Bronchial epithelial cell (primary cell): ENCODE data around the gene SLC9B1. TPM values are rescaled to one million over a fixed set of nuclear protein-coding genes. Genes with fewer than 3 reads are reported as not detected.

Source experiments
- DNase-seq: peaks from one replicate; pipeline ENCODE4 v3.0.0-alpha.2; 2010; ENCODE audit warnings: low read depth
- FAIRE-seq: peaks from 2 replicates; lab custom pipeline; 2011; peaks lifted over from hg19 to GRCh38; lab: Jason Lieb, UNC
- H3K27me3 ChIP-seq: 2 replicates; pipeline ENCODE4 v1.5.1; 2011; ENCODE audit warnings: low read length; ENCODE audit not compliant: control insufficient read depth, insufficient read depth
- H3K36me3 ChIP-seq: 2 replicates; pipeline ENCODE4 v1.5.1; 2011; ENCODE audit warnings: low read length; ENCODE audit not compliant: control insufficient read depth, insufficient read depth
- H3K4me3 ChIP-seq: 2 replicates; pipeline ENCODE4 v1.5.1; 2011; ENCODE audit warnings: mild to moderate bottlenecking, low read depth, low read length, control low read depth
- total RNA-seq: library from RNA; depleted of rRNA; stranded (reverse); fragments of >200 nt; gene quantifications from 2 replicates; pipeline ENCODE4 v1.2.1, GENCODE V29; 2014
- TF ChIP-seq, protein P1 (sequence below): IDR thresholded peaks from 2 replicates; pipeline ENCODE4 v1.5.1; 2011; ENCODE audit warnings: mild to moderate bottlenecking, moderate library complexity, low read length, control low read depth, inconsistent platforms; ENCODE audit not compliant: insufficient read depth, severe bottlenecking

Gene SLC9B1
- total RNA-seq, 1 donor from 2014 or later, result 0.79 TPM

DNA sequence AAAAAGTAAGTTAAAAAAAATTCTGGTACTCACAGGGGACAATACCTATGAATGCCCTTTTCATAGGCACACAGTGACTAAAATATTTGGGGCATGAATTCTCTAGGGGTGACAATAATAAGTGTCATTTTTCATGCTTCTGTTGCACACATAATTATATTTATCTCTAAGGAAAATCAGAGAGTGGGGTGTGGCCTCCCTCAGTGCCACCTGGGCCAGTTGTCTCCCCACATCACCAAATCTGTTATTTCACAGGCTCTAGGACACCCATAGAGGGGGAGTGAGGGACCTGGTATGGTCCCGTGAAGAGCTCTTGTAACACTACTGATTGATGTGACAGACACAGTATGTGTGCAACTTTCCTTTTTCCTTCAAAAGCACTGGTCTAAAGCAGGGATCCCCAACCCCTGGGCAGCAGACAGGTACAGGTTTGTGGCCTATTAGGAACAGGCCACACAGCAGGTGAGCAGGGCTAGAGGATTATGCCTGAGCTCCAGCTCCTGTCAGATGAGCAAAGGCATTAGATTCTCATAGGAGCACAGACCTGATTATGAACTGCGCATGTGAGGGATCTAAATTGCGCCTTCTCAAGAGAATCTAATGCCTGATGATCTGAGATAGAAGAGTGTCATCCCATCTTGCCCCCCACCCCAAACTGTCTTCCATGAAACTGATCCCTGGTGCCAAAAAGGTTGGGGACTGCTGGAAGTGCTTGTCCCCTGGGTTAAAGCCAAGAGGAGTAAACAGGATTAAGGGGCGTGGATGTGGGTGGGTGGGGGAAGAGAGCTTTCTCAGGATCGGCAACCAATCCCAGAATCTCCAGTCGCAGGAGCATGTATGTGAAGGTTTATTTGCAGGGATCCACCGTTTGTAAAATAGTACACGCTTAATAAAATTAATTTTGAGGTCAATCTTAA, 856 bp downstream of the SLC9B1 start:
- Histone ChIP-seq H3K27me3 (no peaks in the 10 kb centered on the region), H3K4me3 (peak overlapping the region; percentile 40), H3K36me3 (no peaks in the 10 kb centered on the region)
- no peak for FAIRE-seq
- DNase-seq, result no peak
- TF ChIP-seq, protein P1, sequence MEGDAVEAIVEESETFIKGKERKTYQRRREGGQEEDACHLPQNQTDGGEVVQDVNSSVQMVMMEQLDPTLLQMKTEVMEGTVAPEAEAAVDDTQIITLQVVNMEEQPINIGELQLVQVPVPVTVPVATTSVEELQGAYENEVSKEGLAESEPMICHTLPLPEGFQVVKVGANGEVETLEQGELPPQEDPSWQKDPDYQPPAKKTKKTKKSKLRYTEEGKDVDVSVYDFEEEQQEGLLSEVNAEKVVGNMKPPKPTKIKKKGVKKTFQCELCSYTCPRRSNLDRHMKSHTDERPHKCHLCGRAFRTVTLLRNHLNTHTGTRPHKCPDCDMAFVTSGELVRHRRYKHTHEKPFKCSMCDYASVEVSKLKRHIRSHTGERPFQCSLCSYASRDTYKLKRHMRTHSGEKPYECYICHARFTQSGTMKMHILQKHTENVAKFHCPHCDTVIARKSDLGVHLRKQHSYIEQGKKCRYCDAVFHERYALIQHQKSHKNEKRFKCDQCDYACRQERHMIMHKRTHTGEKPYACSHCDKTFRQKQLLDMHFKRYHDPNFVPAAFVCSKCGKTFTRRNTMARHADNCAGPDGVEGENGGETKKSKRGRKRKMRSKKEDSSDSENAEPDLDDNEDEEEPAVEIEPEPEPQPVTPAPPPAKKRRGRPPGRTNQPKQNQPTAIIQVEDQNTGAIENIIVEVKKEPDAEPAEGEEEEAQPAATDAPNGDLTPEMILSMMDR, result no peak

DNA sequence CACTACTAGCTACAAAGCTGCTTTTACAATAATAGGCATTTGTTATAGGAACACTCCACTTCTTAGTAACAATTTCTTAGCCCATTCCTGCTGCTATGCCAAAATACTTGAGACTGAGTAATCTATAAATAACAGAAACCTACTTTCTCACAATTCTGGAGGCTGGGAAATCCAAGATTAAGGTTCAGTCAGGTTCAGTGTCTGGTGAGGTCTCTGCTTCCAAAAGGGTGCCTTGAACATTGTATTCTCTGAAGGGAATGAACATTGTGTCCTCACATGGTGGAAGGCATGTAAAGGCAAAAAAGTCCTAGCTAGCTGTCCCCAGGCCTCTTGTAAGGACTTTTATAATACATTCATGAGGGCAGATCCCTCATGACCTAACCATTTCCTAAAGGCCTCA, 7.0 kb downstream of the SLC9B1 start:
- H3K36me3 ChIP-seq, result no peaks in the 10 kb centered on the region
- no peak overlapping the region for H3K4me3 ChIP-seq
- FAIRE-seq (no peak), DNase-seq (no peak)
- no peaks in the 10 kb centered on the region for H3K27me3 ChIP-seq
- TF ChIP-seq, protein P1, result no peak

DNA sequence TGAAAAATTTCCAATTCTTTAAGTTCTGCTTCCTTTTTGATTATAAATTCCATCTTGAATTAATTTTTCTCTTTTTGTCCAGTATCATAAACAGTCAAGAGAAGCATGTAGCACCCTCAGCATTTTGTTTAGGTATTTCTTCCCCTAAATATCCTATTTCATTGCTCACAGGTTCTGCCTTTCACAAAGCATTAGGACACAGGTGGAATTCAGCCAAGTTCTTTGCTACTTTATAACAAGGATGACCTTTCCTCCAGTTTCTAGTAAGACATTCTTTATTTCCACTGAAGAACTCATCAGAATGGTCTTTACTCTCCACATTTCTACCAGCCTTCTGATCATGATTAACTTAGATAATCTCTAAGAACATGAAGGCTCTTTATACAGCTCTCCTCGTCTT, 7.4 kb downstream of the SLC9B1 start:
- FAIRE-seq, result no peak
- peak; percentile 73 for DNase-seq
- Histone ChIP-seq H3K36me3 (no peaks in the 10 kb centered on the region), H3K4me3 (no peak overlapping the region), H3K27me3 (no peaks in the 10 kb centered on the region)
- TF ChIP-seq, protein P1, result no peak

DNA sequence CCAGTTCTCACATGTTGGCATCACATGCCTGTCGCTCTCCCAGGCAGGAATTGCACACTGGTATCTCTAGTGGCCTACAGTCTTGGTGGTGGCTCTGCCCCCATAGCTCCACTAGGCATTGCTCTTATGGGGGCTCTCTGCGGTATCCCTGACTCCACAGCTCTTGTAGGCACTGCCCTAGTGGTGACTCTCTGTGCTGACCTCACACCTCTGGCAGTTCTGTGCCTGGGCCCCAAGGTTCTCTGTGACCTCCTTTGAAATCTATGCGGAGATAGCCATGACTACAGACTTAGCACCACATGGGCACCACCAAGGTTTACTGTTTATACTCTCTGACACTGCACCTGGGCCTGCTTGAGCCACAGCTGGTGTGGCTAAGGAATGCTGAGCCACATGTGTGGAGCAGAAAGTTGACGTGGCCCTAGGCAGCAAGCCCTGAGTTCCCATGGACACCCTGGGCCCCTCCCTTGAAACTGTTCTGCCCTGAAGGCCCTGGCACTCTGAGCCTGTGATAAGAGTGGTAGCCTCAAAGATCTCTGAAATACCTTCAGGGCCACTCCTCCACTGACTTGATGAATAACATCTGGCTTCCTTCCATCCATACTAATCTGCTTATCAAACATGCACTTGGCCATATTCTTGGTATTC, 8.0 kb downstream of the SLC9B1 start:
- DNase-seq, result peak; percentile 82
- Histone ChIP-seq H3K36me3 (no peaks in the 10 kb centered on the region), H3K27me3 (no peaks in the 10 kb centered on the region), H3K4me3 (no peak overlapping the region)
- TF ChIP-seq, protein P1, result no peak
- FAIRE-seq, result peak; percentile 47

DNA sequence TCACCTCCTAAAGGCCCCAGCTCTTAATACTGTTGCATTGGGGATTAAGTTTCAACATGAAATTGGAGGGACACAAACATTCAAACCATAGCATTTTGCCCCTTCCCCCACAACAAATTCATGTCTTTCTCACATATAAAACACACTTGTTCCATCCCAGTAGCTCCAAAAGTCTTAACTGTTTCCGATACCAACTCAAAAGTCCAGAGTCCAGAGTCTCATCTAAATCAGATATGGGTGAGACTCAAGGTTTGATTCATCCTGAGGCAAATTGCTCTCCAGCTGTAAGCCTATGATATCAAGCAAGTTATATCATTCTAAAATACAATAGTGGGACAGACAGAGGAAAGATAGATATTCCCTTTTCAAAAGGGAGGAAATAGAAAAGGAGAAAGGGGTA, 8.7 kb downstream of the SLC9B1 start:
- DNase-seq (no peak), FAIRE-seq (no peak)
- no peak overlapping the region for H3K4me3 ChIP-seq
- no peaks in the 10 kb centered on the region for H3K27me3 ChIP-seq
- H3K36me3 ChIP-seq, result no peaks in the 10 kb centered on the region
- TF ChIP-seq, protein P1, result no peak
